OCI-LY3 (cell line): ENCODE results near the gene SH3RF3.

ENCODE experiments used
- CTCF ChIP-seq: fragments of 200-600, 300-600 bp; sonication (generic); IDR thresholded peaks from 2 replicates; pipeline ENCODE4 v1.5.1; 2014; ENCODE audit warnings: antibody characterized with exemption, low read length, low read depth
- EZH2phosphoT487 ChIP-seq: fragments of 200-600 bp; shearing (Covaris generic); IDR thresholded peaks from 2 replicates; pipeline ENCODE4 v1.6.1; 2018; ENCODE audit warnings: antibody characterized with exemption, mixed run types, low read depth

- TF ChIP-seq CTCF (no peak), EZH2phosphoT487 (no peak)
Observed at GRCh38 chr2:109471658-109472057, 342.7 kb downstream of the SH3RF3 start.
